Measurements from ENCODE around the gene TMEM123. TPM values are rescaled to one million over a fixed set of nuclear protein-coding genes. Genes with fewer than 3 reads are reported as not detected.

The TMEM123 gene
- total and polyA plus RNA-seq, 2 of the 13 experiments (the other 11 are each of a cell fraction or from before 2014, with no cell fraction given), result 365 to 2,761 TPM

DNA sequence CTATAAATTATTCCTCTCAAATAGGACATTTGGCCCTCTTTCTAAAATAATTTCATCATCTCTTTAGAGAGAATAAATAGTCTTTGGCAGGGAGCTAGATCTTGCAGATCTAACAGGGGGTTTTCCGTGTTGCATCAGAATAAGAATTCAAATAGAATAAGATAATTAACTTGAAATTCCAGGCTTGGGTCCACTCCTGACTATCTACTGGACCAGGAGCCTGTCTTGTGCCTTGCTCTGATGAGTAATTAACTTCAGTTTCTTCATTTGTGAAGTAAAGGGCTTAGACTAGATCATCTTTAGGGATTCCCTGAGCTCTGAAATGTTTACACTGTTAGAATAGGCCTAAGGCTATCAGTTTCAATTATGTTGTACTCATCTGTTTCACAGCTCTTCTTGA lies 23.5 kb upstream of the TMEM123 start:
- Histone ChIP-seq H3K9ac (ENCODE audit: insufficient read depth, low read depth, low read length) (peak overlapping the region; percentile 58), H3K27me3 (ENCODE audit: control insufficient read depth in 1 of 2, insufficient read depth in 2 of 2, low read length in 2 of 2) (no peaks in the 10 kb centered on the region), H3K4me3 (replicated peaks in 1 of 3; ENCODE audit: insufficient read depth in 1 of 3, low read depth in 2 of 3, low read length in 3 of 3) (peak overlapping the region in 2 of 3 experiments; percentile 32 to 38; a peak in 1 of 6 replicates), H3K36me3 (replicated peaks in 1 of 2; ENCODE audit: control insufficient read depth in 1 of 2, insufficient read depth in 2 of 2, low read length in 2 of 2) (no peaks in the 10 kb centered on the region), H2AFZ (ENCODE audit: low read length) (no peak overlapping the region), H3K9me3 (ENCODE audit: low read length) (no peaks in the 10 kb centered on the region), H3K27ac (ENCODE audit: extremely low read length, insufficient read depth, low read length) (peak overlapping the region; percentile 79), H3K4me1 (ENCODE audit: insufficient read depth, low read length) (peaks cover 72% of the 10 kb centered on the region), H3K79me2 (ENCODE audit: insufficient read depth, low read length) (no peaks in the 10 kb centered on the region), H4K20me1 (ENCODE audit: insufficient read depth, low read length) (no peaks in the 10 kb centered on the region), H3K4me2 (ENCODE audit: low read depth, low read length) (peak overlapping the region; percentile 71)
- ChIA-PET POLR2A (interaction anchor here (0.9 to 2.0 kb wide), 4 partner anchors 9 to 24 kb away, joined by 3 to 10 read pairs (median 5); no protein-coding TSS in a partner anchor), CTCF (ENCODE audit: low intra/inter-chr PET ratio, low total read pairs) (no interaction called here)
- TF ChIP-seq TAF1 (CRISPR knock-in tag; IDR thresholded peaks at IDR 0.05) (no peak), SAP130 (CRISPR knock-in tag; IDR thresholded peaks at IDR 0.05; ENCODE audit: low read depth) (0 out of 2 replicates have a peak, but pooled peaks have one; percentile 10), ARID2 (CRISPR knock-in tag; IDR thresholded peaks at IDR 0.05; ENCODE audit: borderline replicate concordance) (0 out of 2 replicates have a peak, but pooled peaks have one; percentile 11)
- TF ChIP-seq, protein P1, sequence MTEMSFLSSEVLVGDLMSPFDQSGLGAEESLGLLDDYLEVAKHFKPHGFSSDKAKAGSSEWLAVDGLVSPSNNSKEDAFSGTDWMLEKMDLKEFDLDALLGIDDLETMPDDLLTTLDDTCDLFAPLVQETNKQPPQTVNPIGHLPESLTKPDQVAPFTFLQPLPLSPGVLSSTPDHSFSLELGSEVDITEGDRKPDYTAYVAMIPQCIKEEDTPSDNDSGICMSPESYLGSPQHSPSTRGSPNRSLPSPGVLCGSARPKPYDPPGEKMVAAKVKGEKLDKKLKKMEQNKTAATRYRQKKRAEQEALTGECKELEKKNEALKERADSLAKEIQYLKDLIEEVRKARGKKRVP (CRISPR knock-in tag; IDR thresholded peaks at IDR 0.05), result peak in 1 of 2 experiments; percentile 32; a peak in 1 of 4 replicates
- in situ Hi-C loops (cut with HindIII; ENCODE audit: extremely low pct_ligation_motif_present, low pct_unique_long_range_greater_than_20kb), result no loop called here
- ATAC-seq (peak; percentile 15), DNase-seq (ENCODE audit: low spot score) (no peak), FAIRE-seq (no peak)
- intact Hi-C loops (cut with micrococcal nuclease; ENCODE audit: unreplicated experiment), result loop anchor here (2.0 kb wide), 1 partner anchor 15 kb away; no protein-coding TSS in a partner anchor
- 88% methylated on average over 1 of the region's 1 CpG for WGBS (ENCODE audit: low lambda C conversion rate)
- no TSS peak for BruUV-seq (replicated peaks)

DNA sequence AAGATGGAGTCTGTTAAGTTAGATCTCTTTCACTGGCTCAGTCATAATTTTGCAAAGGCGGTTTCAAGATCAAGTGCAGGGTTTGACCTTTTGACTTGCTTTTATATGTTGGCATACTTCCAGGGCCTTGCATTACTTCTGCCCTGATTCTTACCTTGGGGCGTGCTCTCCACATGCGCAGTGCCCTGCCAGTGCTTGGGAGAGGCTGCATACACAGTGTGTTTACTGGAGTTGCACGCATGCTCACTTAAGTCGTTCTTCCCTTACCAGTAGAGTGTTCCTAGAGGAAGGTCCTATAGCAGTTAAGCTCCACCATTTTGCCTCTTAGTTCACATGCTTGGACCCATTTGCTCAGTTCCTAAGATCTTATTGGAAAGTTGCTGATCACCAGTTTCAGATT lies 21.0 kb upstream of the TMEM123 start:
- Histone ChIP-seq H3K36me3 (replicated peaks in 1 of 2; ENCODE audit: control insufficient read depth in 1 of 2, insufficient read depth in 2 of 2, low read length in 2 of 2) (no peaks in the 10 kb centered on the region), H3K4me1 (ENCODE audit: insufficient read depth, low read length) (peaks cover 85% of the 10 kb centered on the region), H3K27ac (ENCODE audit: extremely low read length, insufficient read depth, low read length) (no peak overlapping the region), H3K4me2 (ENCODE audit: low read depth, low read length) (no peak overlapping the region), H3K79me2 (ENCODE audit: insufficient read depth, low read length) (no peaks in the 10 kb centered on the region), H3K9me3 (ENCODE audit: low read length) (no peaks in the 10 kb centered on the region), H4K20me1 (ENCODE audit: insufficient read depth, low read length) (no peaks in the 10 kb centered on the region), H3K9ac (ENCODE audit: insufficient read depth, low read depth, low read length) (no peak overlapping the region), H3K27me3 (ENCODE audit: control insufficient read depth in 1 of 2, insufficient read depth in 2 of 2, low read length in 2 of 2) (no peaks in the 10 kb centered on the region), H3K4me3 (replicated peaks in 1 of 3; ENCODE audit: insufficient read depth in 1 of 3, low read depth in 2 of 3, low read length in 3 of 3) (no peak overlapping the region), H2AFZ (ENCODE audit: low read length) (no peak overlapping the region)
- BruUV-seq (replicated peaks), result no TSS peak
- in situ Hi-C loops (cut with HindIII; ENCODE audit: extremely low pct_ligation_motif_present, low pct_unique_long_range_greater_than_20kb), result no loop called here
- 96% methylated on average over 5 of the region's 5 CpGs for WGBS (ENCODE audit: low lambda C conversion rate)
- no peak for FAIRE-seq
- ATAC-seq, result no peak
- POLR2A ChIA-PET, result no interaction called here
- no peak for DNase-seq (ENCODE audit: low spot score)
- TF ChIP-seq REL (CRISPR knock-in tag; conservative IDR thresholded peaks at IDR 0.05), result no peak
- TF ChIP-seq ZBTB38 (CRISPR knock-in tag; IDR thresholded peaks at IDR 0.05), result no peak
- TF ChIP-seq ZNF234 (CRISPR knock-in tag; conservative IDR thresholded peaks at IDR 0.05), result no peak
- no peak for TF ChIP-seq ZBTB7B (CRISPR knock-in tag; IDR thresholded peaks at IDR 0.05)
- TF ChIP-seq FOSL2 (CRISPR knock-in tag; IDR thresholded peaks at IDR 0.05), result no peak
- no peak for TF ChIP-seq ZNF530 (CRISPR knock-in tag; IDR thresholded peaks at IDR 0.05; ENCODE audit: low read depth)
- TF ChIP-seq RCOR2 (CRISPR knock-in tag; IDR thresholded peaks at IDR 0.05), result no peak
- TF ChIP-seq ZNF547 (CRISPR knock-in tag; IDR thresholded peaks at IDR 0.05), result no peak
- no peak for TF ChIP-seq KDM6A (CRISPR knock-in tag; IDR thresholded peaks at IDR 0.05; ENCODE audit: low read depth)
- TF ChIP-seq, protein P2, sequence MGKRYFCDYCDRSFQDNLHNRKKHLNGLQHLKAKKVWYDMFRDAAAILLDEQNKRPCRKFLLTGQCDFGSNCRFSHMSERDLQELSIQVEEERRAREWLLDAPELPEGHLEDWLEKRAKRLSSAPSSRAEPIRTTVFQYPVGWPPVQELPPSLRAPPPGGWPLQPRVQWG (CRISPR knock-in tag; IDR thresholded peaks at IDR 0.05; ENCODE audit: borderline replicate concordance, low read depth), result no peak
- no peak for TF ChIP-seq ZFP41 (CRISPR knock-in tag; IDR thresholded peaks at IDR 0.05; ENCODE audit: borderline replicate concordance)
- CTCF ChIA-PET (ENCODE audit: low intra/inter-chr PET ratio, low total read pairs), result no interaction called here
- intact Hi-C loops (cut with micrococcal nuclease; ENCODE audit: unreplicated experiment), result no loop called here

Measured in HepG2 (cell line).